GM21576 (cell line): ENCODE data around the gene TMEM115.
A peak's percentile ranks its signal among the peaks of the same experiment; 100 is the strongest.

ENCODE experiments used
- ATAC-seq: cut with Tn5 transposase; IDR thresholded peaks from one replicate; pipeline ENCODE4 v1.9.1; 2021; ENCODE audit warnings: mild to moderate bottlenecking, moderate library complexity; ENCODE audit not compliant: unreplicated experiment

Gene TMEM115, protein sequence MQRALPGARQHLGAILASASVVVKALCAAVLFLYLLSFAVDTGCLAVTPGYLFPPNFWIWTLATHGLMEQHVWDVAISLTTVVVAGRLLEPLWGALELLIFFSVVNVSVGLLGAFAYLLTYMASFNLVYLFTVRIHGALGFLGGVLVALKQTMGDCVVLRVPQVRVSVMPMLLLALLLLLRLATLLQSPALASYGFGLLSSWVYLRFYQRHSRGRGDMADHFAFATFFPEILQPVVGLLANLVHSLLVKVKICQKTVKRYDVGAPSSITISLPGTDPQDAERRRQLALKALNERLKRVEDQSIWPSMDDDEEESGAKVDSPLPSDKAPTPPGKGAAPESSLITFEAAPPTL

DNA sequence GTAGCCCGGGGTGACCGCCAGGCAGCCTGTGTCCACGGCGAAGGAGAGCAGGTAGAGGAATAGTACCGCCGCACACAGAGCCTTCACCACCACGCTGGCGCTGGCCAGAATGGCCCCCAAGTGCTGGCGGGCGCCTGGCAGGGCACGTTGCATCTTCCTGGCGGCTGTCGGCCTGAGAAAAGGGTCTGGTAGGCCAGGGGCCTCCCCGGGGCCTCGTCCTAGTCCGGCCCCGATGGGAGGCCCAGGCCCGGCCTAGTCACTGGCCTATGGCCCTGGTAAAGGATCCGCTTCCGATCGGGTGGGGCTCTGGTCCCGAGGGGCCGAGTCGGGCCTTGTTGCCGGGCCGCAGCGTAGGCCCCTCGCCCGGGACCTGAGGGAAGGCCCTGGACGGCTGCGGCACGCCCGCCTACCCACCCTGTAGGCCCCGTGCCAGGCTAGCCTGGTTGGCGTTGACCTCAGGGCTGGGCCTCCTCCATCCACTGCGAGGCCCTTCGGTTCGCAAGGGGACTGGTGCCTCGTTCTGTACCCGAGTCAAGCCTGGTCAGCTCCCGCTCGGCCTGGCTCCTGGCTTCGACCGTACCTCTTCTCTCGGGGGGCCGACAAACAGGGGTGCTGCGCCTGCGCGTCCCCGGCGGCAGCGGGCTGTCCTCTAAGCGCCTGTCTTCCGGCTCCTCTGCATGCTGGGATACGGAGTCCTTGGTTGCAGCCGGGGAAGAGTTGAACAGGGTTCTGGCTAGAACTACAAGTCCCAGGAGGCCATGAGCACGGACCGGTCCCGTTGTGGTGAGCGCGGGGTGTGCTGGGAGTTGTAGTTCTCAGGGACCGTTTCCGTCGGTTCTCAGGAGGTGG lies at the start of gene TMEM115:
Gene TMEM115, minus strand, starts transcription at position 611 of the 849 bp plus-strand sequence. Its CDS starts 458 bp downstream, at position 153.
- peak; percentile 99 for ATAC-seq

DNA sequence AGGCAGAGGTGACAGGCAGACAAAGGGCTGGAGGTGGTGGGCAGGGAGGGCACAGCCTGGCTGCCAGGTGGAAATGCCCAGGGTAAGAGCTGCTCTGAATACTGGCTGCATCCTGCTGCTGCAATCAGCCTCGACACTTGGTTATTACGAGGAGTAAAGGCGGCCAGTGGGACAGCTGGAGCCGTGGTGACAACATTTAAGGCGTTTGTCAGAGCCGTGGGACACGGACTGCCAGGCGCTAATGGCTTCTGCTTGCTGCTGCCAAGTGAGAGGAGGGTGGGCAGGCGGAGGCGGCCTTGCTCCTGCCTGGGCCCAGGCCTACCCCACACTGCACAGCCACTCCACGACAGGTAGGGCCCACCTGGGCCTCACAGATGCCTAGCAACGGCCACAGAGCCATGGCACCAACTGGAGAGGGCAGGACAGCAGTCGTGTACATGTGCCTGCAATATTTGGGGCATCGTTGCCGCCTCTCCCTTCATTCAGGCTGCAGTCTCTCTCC lies 49.2 kb upstream of the TMEM115 start:
- ATAC-seq = no peak

DNA sequence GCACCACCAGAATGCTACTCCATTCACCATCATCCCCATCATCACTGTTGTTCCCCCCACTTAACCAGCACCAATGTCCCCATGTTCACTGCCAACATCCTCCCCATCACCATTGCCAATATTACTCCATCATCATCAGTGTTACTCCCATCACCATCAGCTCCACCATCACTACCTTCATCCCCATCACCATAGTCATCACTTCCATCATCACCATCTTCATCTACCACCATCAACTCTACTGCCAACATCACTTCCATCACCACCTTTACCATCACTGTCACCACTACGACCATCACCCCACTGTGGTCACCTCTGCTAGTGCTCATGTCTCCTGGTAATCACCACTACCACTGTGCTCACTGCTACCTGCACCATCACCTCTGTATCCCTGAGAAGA lies 47.2 kb upstream of the TMEM115 start:
- no peak for ATAC-seq

DNA sequence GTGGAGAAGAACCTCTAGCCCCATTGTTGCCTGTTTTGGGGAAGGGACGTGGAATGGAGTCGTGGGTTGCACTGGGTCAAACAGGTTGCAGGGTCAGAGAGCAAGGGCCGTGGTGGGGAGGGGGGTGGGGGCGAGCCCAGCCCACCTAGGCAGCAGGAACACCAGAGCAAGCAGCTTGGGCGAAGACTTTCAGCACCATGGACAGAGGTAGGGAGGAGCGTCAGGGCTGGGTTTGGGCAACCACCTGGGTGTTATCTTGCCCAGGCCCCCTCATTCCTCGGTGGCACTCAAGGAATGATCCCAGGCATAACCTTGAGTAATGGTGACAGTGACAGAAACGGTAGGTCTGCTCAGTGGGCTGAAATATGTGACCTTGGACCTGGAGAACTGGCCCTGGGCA lies 45.9 kb upstream of the TMEM115 start:
- ATAC-seq = no peak

DNA sequence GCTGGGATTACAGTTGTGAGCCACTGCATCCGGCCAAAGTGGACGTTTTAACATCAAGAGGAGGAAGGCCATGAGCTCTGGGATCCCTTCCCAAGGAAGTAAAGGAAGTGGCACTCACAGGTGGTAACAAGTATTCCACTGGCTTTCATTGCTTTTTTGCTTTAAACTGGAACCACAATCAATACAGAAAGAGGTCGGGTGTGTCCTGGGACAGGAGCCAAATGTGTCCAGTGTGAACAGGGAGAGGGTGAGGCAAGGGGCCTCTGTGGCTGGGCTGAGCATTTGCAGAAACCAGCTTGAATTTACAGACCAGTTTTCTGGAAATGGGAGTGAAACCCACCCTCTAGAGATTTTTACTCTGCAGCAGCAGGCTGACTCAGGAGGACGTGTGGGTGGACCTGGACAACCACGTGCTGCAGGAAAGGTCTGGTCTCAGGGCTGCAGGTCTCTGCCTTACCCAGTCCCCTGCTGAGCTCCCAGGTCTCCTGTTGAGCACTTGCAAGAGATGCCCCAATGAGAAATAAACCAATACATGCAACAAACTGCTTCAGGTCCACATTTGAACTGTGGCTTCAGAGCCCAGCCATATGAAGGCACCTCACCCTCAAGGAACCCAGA lies 42.8 kb upstream of the TMEM115 start:
- ATAC-seq = no peak

DNA sequence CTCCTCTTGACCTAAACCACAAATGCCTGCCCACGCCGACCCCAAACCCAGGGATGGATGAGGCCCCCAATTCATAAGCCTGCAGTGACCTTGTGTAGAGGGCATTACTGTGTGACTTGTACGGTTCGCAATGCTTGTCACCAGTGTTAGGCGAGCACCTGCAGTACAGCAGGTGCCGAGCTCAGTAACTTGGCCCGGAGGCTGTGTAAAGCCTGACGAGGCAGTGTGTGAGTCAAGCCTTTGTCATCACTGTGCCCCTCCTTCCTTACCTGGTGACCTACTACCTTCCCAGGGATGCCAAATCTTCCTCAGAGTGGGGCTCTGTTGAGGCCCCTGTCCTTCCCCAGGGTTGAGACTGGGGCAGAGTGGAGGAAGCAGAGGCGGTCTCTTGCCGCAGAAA lies 37.2 kb upstream of the TMEM115 start:
- no peak for ATAC-seq

DNA sequence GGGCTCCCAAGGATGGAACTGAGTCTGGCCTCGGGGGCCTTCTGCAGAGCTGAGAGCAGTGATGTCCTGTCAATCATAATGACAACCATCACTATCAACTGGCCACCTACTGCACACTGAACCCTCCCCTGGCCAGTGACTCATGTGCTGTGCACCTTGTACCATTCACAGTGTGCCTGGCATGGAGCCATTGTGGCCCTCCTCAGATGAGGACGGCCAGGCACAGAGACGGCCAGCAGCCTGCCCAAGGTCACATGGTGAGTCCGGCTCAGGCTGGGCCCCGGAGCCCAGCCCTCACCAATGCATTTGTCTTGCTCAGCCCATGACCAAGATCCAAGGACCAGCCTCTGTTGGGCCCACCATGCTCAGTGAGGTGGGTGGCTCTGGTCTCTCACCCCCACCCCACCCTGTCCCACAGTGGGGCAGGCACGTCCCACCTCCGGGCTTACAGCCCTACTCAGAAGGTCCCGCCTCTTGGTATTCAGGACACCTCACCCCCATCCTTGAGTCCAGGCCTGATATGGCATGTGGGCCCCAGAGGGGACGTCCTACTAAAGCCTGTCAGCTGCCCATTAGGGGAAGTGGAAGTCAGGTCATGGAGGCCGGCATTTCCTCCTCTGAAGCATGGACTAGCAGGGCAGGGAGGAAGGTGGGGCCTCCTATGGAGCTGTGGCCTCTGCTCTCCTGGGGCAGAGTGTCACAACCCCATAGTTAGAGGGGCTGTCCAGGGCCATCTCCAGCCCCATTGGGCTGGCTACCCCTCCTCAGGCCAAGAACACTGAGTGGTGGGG lies 35.9 kb upstream of the TMEM115 start:
- no peak for ATAC-seq

DNA sequence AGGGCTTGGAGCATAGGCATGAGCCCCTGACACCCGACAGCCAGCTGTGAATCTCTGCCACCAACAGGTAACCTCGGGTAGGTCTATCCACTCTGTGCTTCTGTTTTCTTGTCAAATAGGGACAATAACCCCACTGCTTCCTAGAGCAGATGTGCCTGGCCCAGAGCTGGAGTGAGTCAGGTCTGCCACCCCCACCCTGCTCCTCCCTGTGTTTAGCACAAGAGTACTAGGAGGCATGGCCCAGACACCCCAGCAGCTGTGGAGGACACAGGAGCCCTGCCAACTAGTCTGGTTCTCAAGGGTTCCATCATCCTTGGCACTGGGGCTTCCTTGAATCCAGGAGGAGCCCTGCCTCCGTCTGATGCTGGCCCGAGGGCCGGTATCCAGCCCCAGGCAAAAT lies 33.7 kb upstream of the TMEM115 start:
- ATAC-seq = no peak

DNA sequence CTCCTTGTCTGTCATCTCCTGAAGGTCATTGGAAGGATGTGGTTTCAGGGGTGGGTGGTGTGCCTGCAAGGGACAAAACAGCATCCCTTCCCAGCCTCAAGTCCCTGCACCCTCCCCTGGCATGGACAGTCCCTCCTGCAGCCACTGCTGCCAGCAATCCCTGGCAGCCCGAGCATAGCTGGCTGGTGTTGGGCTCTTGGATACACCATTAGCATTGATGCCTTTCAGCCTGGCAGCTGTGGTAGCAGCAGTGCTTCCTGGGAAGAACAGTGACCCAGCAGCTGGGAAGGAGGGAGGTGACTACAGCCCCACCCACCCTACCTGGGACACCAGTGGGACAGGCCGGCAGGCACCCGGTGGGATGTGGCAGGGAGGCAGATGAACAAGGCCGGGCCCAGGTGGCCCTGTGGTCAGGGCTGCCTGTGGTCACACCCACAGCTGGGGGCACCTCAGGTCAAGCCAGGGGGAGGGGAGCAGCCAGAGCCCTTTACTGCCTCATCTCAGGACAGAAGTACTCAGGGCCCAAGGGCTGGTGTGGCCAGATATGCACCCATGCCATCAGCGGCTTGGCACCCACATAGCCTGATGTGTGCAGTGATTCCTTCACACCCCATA lies 32.9 kb upstream of the TMEM115 start:
- ATAC-seq = no peak

DNA sequence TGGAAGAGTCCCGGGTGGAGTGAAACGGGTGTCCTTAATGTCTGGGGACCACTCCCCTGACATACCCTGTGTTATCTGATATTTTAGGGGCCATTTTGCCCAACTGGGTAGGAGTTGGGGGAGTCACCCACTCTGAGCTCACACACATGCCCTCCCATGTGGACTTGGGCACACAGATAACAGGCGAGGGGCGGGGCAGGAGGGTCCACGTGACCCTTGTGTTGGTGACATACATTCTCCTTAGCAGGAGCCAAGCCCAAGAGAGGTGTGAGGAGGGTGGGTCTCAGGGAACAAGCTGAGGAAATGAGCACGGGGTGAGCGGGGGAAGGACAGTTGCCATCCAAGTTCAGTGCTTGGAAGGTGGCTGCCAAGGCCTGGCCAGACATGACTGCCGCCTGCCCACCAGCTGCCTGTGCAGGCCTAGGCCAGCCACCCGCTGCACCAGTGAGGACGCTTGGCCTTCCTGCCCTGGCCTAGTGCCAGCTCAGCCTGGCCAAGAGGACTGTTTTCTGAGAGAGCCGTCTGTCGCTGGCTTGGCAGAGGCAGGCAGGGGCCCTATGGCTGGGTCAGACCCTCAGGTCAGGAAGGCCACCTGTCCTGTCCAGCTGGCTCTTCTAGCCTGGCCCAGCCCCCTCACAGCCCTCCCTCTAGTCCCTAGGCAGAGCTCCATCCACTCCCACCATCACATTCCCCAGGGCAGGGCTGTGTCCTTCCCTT lies 31.3 kb upstream of the TMEM115 start:
- no peak for ATAC-seq

DNA sequence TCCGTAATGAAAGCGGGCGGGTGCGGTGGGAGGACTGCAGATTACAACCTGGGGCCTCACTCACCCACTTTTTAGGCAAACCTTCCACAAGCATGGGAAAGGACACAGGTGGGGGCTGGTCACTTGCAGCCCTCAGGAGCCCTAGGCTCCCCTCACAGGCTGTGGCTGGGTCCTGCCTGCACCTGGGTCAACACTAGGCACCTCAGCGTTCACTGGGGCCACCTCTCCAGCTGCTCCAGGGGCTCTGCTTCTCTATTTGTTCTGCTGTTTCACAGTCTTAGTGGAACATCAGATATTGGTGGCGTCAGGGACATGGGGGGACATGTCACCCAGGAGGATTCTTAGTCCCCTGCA lies 30.1 kb upstream of the TMEM115 start:
- no peak for ATAC-seq

DNA sequence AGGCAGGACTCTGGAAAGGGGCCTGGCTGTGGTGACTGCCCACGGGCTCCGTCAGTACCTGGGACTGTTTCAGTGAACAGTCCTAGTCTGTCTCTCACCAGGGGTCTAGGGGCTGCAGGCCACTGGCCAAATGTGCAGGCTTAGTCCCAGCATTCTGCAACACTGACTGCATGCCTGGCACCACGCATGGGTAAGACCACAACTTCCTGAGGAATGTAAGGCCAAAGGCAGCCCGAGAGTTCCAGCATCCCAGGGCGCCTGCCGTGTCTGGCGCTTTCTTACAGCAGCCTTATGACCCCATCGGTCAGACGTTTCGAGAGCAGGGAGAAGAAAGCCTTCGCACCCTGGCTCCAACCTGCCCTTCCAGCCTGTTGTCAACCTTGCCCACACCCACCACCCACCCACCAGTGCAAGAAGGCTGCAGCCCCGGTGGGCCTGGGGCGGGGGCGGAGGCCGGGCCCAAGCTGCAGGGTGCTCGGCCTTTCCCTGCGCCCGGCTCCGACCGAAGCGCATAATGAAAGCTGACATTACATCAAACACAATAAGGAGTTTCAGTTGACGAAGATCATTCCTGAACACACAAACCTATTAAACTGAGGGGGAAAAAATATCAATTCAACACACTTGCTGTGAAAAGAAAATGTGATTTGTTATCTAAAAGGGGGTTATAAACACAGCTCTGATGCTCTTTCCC lies 29.5 kb upstream of the TMEM115 start:
- ATAC-seq = no peak

DNA sequence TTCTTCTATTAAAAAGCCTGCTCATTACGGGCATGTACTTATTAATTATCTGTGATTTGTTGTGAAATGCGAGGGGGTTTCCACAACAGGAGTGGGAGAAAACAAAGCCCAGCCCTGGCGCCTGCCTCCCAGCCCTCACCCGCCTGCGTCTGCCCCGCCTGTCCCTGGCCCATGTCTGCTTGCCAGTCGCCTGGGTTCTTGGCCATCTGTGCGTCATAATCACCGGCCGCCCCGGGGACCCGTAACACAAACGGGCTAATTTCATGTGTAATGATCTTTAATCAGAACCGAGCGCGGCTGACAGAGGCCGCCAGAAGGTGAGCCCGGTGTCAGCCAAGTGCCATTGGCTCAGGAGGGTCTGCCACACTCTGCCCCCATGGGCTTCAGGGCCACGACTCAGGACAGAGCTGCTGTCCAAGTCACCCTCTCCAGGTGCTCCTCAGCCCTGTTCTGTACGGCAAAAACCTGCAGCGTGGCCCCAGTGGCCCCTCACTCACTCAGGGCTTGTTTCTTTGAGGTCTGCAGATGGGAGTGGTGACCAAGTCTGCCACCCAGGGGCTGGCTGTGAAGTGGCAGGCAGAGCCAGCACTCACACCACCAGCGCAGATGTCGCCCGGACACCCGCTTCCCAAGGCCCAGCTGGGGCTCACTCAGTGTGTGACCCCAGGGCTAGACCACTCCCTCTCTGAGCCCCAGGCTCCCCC lies 28.8 kb upstream of the TMEM115 start:
- ATAC-seq = no peak

DNA sequence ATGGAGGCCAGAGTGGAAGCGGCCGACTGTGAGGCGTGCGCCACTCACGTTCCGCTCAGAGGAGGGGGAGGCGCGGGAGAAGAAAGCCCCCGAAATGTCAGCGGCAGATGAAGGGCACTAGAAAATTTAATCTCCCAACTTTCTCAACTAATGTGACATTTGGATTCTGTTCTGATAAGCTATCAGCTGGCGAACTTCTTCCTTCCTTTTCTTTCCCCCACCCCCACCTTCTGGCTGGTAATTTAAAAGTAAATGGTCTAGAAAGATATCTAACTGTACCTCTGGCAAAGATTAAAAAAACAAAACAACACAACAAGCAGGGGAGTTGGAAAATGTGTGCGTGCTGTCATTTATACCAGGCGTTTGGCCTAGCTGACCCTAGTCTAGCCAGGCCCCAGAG lies 26.4 kb upstream of the TMEM115 start:
- ATAC-seq = no peak

DNA sequence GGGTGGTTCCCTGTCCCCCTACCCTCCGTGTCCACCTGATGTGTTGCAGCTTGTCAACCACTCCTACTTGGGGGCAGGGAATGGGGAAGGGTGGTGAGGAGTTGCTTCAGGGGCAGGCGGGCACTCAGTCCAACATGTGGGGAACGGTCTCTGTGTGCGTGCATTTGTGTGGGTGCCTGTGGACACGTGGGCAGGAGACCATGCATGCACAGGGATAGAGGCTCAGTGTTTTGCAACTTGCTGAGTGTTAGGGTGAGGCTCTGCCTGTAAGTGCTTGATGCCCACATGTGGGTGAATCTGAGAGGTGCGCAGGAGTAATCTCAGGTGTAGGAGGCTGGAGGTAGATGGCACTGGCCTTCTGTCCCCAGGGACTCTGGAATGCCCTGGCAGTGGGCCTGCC lies 24.4 kb upstream of the TMEM115 start:
- ATAC-seq = no peak

DNA sequence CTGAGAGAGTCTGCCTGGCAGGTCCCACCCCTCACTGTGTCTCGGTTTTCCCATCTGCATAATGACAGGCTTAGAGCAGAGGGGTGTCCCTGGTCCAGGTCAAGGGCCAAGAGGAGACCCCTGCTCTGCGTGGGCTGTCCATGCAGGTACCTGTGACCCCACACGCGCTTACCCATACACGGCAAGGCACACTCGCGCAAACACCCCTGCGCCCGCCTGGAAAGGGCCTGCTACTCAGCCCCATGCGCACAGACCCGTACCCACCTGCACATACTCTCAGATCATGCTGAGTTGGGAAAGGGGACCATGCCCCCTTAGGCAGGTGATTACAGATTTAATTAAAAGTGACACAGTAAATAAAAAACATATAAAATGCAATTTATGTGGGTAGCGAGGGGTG lies 23.4 kb upstream of the TMEM115 start:
- ATAC-seq = no peak

DNA sequence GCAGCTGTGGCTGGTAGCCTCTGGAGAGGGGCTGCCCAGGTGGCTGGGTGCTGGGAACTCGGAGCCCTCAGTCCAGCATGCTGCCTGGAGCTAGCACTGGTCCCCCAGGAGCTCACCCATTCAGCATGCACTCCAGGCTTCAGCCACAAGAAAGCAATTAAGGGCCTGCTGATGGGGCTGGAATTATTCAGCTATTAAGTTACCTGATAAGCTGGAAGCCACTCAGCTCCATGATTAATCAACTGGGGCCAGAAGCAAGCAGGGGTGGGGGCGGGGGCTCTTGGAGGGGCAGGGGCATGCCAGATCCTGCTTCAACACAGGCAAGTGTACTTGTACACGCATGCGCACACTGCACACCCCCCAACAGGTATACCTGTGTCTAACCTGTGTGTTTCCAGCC lies 22.1 kb upstream of the TMEM115 start:
- no peak for ATAC-seq

DNA sequence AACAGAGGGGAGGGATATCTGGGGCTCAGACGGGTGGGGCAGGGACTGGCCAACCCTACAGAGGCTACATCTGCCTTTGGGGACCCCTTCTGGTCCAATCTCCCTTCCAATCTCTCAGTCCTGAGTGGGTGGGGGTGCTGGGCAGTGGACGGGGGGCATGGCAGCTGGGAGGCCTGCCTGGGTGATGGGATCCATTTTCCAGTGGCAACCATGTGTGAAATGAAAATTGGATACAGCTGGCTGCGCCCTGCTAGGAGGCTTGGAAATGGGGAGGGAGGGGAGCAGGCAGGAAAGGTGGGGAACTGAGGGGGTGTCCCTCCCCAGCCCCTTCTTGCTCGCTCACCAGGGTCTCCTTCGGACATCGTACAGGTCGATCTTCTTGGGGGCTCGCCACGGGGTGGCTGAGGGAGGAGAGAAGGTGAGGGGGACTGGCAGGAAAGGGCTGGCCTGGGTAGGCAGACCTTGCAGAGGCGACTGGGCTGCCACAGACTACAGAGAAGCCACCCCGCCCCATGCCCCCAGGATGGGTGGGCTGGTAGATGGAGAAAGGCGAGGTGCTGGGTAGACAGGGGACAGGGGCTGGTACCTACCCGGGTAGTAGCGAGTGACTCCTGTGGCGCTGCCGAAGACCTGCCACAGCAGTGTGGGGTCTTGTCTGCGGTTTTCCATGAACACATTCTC lies 21.2 kb upstream of the TMEM115 start:
- no peak for ATAC-seq
